Measurements from ENCODE around the gene ASCC2. TPM values are rescaled to one million over a fixed set of nuclear protein-coding genes. Genes with fewer than 3 reads are reported as not detected.

The ASCC2 gene
- total RNA-seq, 1 donor from 2014 or later: 85.5 TPM

GRCh38 chr22:29872989-29873388 lies 34.9 kb upstream of the ASCC2 start:
- no peaks in the 10 kb centered on the region for H3K36me3 Mint-ChIP-seq (ENCODE audit: low read depth, unreplicated experiment)
- H3K27me3 Mint-ChIP-seq (ENCODE audit: unreplicated experiment): no peaks in the 10 kb centered on the region
- H3K4me1 Mint-ChIP-seq (ENCODE audit: unreplicated experiment): no peaks in the 10 kb centered on the region
- H3K4me3 Mint-ChIP-seq (ENCODE audit: unreplicated experiment): no peak overlapping the region
- no peak for TF ChIP-seq CTCF (IDR thresholded peaks at IDR 0.05; ENCODE audit: unreplicated experiment)
- no peak for DNase-seq (ENCODE audit: low spot score)
- no peak overlapping the region for H3K27ac Mint-ChIP-seq (ENCODE audit: unreplicated experiment)
- no peaks in the 10 kb centered on the region for H3K9me3 Mint-ChIP-seq (ENCODE audit: unreplicated experiment)

GRCh38 chr22:29872144-29872893 lies 34.2 kb upstream of the ASCC2 start:
- no peak overlapping the region for H3K4me3 Mint-ChIP-seq (ENCODE audit: unreplicated experiment)
- H3K27ac Mint-ChIP-seq (ENCODE audit: unreplicated experiment): no peak overlapping the region
- no peak for TF ChIP-seq CTCF (IDR thresholded peaks at IDR 0.05; ENCODE audit: unreplicated experiment)
- H3K9me3 Mint-ChIP-seq (ENCODE audit: unreplicated experiment): no peaks in the 10 kb centered on the region
- H3K36me3 Mint-ChIP-seq (ENCODE audit: low read depth, unreplicated experiment): no peaks in the 10 kb centered on the region
- no peaks in the 10 kb centered on the region for H3K27me3 Mint-ChIP-seq (ENCODE audit: unreplicated experiment)
- H3K4me1 Mint-ChIP-seq (ENCODE audit: unreplicated experiment): no peaks in the 10 kb centered on the region
- DNase-seq (ENCODE audit: low spot score): no peak

GRCh38 chr22:29871684-29872083 lies 33.6 kb upstream of the ASCC2 start:
- no peaks in the 10 kb centered on the region for H3K36me3 Mint-ChIP-seq (ENCODE audit: low read depth, unreplicated experiment)
- no peak for TF ChIP-seq CTCF (IDR thresholded peaks at IDR 0.05; ENCODE audit: unreplicated experiment)
- no peak for DNase-seq (ENCODE audit: low spot score)
- H3K9me3 Mint-ChIP-seq (ENCODE audit: unreplicated experiment): no peaks in the 10 kb centered on the region
- no peaks in the 10 kb centered on the region for H3K4me1 Mint-ChIP-seq (ENCODE audit: unreplicated experiment)
- no peak overlapping the region for H3K4me3 Mint-ChIP-seq (ENCODE audit: unreplicated experiment)
- H3K27me3 Mint-ChIP-seq (ENCODE audit: unreplicated experiment): no peaks in the 10 kb centered on the region
- no peak overlapping the region for H3K27ac Mint-ChIP-seq (ENCODE audit: unreplicated experiment)

GRCh38 chr22:29870574-29870973 lies 32.5 kb upstream of the ASCC2 start:
- no peak for TF ChIP-seq CTCF (IDR thresholded peaks at IDR 0.05; ENCODE audit: unreplicated experiment)
- DNase-seq (ENCODE audit: low spot score): no peak
- Mint-ChIP-seq H3K9me3 (ENCODE audit: unreplicated experiment) (no peaks in the 10 kb centered on the region), H3K36me3 (ENCODE audit: low read depth, unreplicated experiment) (no peaks in the 10 kb centered on the region), H3K4me1 (ENCODE audit: unreplicated experiment) (no peaks in the 10 kb centered on the region), H3K27ac (ENCODE audit: unreplicated experiment) (no peak overlapping the region), H3K4me3 (ENCODE audit: unreplicated experiment) (no peak overlapping the region), H3K27me3 (ENCODE audit: unreplicated experiment) (no peaks in the 10 kb centered on the region)

- H3K4me1 Mint-ChIP-seq (ENCODE audit: unreplicated experiment): no peaks in the 10 kb centered on the region
- no peaks in the 10 kb centered on the region for H3K9me3 Mint-ChIP-seq (ENCODE audit: unreplicated experiment)
- no peak for DNase-seq (ENCODE audit: low spot score)
- H3K27me3 Mint-ChIP-seq (ENCODE audit: unreplicated experiment): peaks cover 1% of the 10 kb centered on the region
- TF ChIP-seq CTCF (IDR thresholded peaks at IDR 0.05; ENCODE audit: unreplicated experiment): no peak
- no peak overlapping the region for H3K27ac Mint-ChIP-seq (ENCODE audit: unreplicated experiment)
- H3K36me3 Mint-ChIP-seq (ENCODE audit: low read depth, unreplicated experiment): no peaks in the 10 kb centered on the region
- H3K4me3 Mint-ChIP-seq (ENCODE audit: unreplicated experiment): no peak overlapping the region
Measured at GRCh38 chr22:29867851-29868250, 29.8 kb upstream of the ASCC2 start.

All from endothelial cell (in vitro differentiated cells).